Renal pelvis (tissue), 4 donors: Measurements from ENCODE around the gene EEPD1. TPM values are rescaled to one million over a fixed set of nuclear protein-coding genes. Genes with fewer than 3 reads are reported as not detected.
A peak's percentile ranks its signal among the peaks of the same experiment; 100 is the strongest.

ENCODE experiments used
- DNase-seq: peaks from one replicate; pipeline ENCODE4 v3.0.0-alpha.2; 2013
- polyA plus RNA-seq, 3 donors: library from polyadenylated mRNA; unstranded; fragments of 120-200 nt; gene quantifications; one replicate each; pipeline ENCODE4 v1.2.1, GENCODE V29; 2013; ENCODE audit not compliant: insufficient read length in 3 of 3

EEPD1 gene
- polyA plus RNA-seq, 3 donors: 5.4 to 8.4 (median 6.3) TPM

- DNase-seq: no peak
These were observed 100.6 kb downstream of the EEPD1 start for GRCh38 chr7:36253699-36254098.

GRCh38 chr7:36258510-36259259 lies 105.6 kb downstream of the EEPD1 start:
- peak; percentile 91 for DNase-seq

GRCh38 chr7:36260481-36260880 lies 107.4 kb downstream of the EEPD1 start:
- DNase-seq: no peak

DNA sequence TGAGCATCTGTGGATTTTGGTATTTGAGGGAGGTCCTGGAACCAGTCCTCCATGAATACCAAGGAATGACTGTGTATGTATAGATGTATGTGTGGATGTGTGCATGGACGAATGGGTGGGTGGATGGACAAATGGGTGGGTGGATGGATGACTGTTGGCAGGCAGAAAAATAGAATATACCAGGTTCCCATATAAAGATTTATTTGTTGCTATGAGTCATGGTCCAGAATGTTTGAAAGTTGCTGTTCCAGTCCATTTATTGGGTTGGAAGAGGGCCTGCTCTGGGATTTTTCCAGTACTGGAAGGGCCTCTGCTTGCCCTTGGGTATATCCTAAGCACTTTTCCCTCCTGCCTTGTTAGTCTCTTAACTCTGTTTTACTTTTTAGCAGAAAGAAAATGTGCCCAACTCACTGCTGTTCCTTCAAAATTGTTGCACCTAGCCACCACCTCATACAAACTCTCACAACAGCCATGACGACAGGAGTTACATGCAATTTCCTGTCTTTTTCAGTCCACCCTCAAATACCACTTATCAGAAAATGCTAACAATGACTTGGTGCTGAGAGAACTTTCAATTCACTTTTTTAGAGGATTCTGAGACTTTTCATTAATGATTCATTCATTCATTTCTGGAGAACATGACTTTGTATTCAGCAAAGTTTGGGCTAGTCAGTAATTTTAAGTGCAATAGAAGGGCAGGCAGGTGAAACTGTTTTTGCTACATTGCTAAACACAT lies 108.1 kb downstream of the EEPD1 start:
- DNase-seq: no peak

DNA sequence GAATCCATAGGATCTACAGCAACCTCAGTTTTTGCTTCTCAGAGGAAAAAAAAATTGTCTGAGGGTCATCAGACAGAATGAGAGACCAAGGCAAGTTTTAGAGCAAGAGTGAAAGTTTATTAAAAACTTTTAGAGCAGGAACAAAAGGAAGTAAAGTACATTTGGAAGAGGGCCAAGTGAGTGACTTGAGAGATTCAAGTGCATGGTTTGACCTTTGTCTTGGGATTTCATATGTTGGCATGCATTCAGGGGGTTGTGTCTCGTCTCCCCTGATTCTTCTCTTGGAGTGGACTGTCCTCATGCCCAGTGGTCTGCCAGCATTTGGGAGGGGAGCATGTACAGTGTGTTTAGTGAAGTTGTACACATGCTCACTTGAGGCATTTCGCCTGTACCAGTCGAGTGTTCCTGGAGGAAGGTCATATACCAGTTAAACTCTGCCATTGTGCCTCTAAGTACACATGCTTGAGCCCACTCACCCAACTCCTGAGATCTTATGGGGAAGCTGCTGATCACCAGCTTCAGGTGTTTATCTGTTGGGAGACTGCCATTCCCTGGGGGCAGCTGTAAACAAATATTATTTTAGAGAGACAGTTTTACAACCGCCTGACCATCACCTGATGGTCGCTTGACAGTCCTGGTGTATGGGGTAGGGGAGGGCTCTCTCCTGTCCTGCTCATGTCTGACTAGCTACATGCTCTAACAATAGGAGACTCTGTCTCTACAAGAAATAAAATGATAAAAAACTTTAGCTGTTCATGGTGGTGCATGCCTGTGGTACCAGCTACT lies 109.4 kb downstream of the EEPD1 start:
- no peak for DNase-seq

- DNase-seq: no peak
These were observed 110.0 kb downstream of the EEPD1 start for GRCh38 chr7:36263095-36263484.

GRCh38 chr7:36264123-36264801 lies 111.2 kb downstream of the EEPD1 start:
- no peak for DNase-seq

GRCh38 chr7:36264913-36265516 lies 112.0 kb downstream of the EEPD1 start:
- no peak for DNase-seq

GRCh38 chr7:36265680-36266079 lies 112.6 kb downstream of the EEPD1 start:
- DNase-seq: no peak

DNA sequence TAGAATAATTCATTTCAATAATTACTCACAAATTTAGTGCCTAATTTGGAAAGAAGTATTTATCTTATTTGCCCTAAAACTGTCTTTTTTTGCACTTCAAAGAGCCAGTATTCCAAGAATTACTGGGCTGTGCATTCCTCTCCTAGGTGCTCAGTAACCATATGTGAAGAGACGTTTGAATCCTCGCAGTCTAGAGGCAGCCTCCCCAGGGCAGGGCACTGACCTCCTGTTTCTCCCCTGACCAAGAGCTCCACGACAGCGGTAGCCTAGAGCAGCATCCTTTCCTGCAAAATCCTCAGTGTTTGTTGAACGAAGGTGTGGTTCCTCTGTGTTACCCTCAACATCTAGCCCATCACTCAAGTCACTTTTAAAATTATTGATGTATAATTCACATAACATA lies 113.1 kb downstream of the EEPD1 start:
- DNase-seq: no peak

DNA sequence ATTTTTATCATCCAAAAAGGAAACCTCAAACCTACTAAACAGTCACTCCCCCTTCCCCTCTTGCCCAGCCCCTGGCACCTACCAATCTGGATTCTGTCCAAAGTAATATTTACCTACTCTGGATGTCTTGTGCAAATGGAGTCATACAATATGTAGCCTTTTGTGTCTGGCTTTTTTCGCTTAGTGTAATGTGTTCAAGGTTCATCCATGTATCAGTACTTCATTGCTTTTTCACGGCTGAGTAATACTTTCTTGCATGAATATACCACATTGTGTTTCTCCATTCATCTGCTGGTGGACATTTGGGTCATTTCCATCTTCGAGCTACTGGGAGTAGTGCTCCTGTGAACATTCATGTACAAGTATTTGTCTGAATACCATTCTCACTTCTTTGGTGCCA lies 113.6 kb downstream of the EEPD1 start:
- no peak for DNase-seq

- DNase-seq: no peak
These were observed 119.1 kb downstream of the EEPD1 start for GRCh38 chr7:36272211-36272566.

DNA sequence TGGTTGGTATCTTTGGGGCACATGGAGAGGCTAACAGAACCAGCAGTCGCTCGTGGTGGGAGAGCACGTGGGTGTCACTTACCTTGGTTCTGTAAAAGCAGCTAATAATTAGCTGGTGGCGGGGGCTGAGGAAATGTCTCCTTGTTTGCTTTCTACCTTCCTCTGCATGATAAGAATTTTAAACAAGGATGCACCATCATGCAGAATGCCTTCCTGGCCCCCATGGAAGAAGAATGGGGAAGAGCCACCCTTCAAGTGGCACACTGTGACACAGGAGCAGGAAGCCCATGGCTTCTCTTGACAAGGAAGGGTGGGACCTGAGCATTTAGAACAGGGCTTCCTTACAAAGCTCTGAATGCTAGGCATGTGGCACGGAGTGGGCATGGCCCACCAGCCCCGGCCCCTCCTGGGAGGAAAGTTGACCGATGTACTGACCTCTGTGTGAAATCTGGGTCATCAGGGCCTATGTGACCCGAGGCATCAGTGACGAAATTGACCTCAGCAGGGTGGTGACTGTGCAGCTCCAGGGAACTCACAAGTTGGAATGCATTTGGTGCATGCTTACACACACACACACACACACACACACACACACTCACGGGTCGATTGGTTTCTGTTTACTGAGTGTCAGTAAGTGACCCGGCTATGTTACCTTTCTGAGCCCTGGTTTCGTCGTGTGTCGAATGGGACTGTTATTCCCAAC lies 119.7 kb downstream of the EEPD1 start:
- DNase-seq: no peak

DNA sequence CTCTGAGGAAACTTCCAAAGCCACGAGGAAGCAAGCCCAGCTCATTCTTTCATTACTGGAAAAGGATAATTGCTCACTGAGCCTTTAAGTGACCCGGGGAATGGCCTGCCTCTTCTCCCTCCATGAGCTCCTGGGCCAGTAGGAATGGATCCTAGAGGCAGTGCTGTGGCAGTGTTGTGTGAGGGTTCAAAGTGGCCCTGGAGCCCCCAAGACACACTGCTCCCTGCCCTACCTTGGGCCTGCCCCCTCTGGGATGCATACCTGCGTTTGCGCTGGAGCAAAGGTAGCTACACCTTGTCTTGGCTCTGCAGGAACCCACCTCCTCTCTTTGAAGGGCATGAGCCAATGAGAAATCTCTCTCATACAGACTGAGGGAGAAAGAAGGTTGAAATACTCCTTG lies 120.8 kb downstream of the EEPD1 start:
- no peak for DNase-seq

DNA sequence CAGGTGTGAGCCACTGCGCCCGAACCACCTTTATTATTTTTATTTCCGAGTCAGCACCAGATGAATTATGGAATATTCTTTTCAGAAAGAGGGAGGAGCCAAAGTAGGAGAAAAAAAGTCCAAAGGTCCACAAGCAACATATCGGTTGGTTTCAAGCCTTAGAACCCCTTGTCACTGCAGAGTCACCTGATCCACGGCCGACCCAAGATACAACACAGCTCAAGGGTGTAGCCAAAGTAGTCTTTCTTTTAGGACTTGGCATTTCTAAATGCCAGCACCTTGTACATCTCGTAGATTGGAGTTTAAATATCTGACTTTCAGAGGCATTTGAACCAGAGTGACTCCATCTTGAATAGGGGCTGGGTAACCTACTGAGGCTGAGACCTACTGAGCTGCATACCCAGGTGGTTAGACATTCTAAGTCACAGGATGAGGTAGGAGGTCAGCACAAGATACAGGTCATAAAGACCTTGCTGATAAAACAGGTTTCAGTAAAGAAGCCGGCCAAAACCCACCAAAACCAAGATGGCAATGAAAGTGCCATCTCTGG lies 122.8 kb downstream of the EEPD1 start:
- DNase-seq: no peak

- DNase-seq: no peak
These were observed 123.6 kb downstream of the EEPD1 start for GRCh38 chr7:36276428-36277248.

DNA sequence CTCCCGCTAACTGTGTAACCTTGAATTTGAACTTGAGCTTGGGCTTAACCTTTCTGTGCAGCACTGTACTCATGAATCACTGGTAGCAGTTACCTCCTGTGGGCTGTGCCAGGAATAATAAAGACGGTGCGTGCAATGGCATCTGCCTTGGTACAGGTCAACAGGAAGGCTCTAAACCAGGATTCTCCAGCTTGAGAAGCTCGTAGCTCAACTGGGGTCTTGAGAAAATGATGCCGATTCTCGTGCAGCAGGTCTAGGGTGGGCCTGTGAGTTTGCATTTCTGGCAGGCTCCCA lies 124.1 kb downstream of the EEPD1 start:
- no peak for DNase-seq

- no peak for DNase-seq
These were observed 125.1 kb downstream of the EEPD1 start for GRCh38 chr7:36278069-36278619.

DNA sequence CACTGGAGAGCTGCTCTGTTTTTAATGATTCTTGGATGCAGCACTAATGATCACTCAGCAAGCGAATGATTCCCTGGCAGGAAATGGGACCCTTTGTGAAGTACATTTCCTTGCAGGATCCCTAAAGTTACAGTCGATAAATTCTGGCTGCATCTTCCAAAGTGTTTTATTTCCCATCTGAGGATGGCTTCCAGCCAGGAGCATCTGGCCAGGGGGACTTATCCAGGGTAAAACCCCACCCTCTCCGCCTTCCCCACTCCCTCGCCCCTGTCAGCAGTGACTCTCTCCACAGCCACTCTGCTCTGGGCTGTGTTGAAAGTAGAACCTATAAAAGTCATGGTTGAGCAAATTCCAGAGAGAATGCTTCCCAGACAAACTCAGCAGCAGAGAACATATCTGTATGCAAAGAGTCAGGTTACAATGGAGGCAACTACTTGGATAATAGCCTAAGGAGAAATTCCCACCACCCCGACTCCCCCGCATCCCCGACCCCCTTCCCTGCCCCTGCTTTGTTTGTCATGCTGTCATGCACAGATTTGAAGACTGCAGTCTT lies 125.6 kb downstream of the EEPD1 start:
- DNase-seq: peak; percentile 79
